ENCODE measurements around the gene KRTAP4-11. TPM values are rescaled to one million over a fixed set of nuclear protein-coding genes. Genes with fewer than 3 reads are reported as not detected.
"Not testable (repeated sequence)": the region's sequence is repeated elsewhere in the genome, so short reads cannot be mapped to it uniquely, and the experiment has no call there.

Gene KRTAP4-11
- total and polyA plus RNA-seq, 4 experiments from 2014 or later, result not detected

DNA sequence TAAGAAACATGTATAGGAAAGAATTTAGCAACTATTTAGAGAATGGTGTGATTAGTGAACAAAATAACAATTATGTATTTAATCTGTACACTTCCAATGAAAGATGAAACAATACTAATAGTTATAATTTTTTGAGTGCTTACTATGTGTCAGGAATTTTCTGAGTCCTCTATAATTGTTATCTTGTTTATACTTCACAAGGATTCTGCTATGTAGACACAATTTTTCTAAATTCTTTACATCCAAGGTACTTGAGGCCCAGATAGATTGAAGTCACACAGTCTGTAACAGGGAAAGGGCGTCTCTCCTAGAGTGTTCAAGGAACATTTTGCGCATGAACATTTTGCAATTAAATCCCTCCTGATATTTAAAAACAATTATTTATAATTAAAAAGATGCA, 6.9 kb upstream of the KRTAP4-11 start:
- intact Hi-C loops (cut with micrococcal nuclease), result loop anchor here (5.0 kb wide), 1 partner anchor 182 kb away; the partner anchor contains the start of gene KRTAP16-1
- no peaks in the 10 kb centered on the region for H3K27me3 Mint-ChIP-seq
- Histone ChIP-seq H3K4me3 (ENCODE audit: low read length in 2 of 2) (no peak overlapping the region), H3K9me3 (ENCODE audit: control insufficient read depth in 1 of 2, low read length in 2 of 2) (no peaks in the 10 kb centered on the region), H3K36me3 (ENCODE audit: insufficient read depth, low read length) (no peaks in the 10 kb centered on the region), H3K27ac (ENCODE audit: low read depth, low read length) (no peak overlapping the region), H3K27me3 (ENCODE audit: insufficient read depth, low read length) (no peaks in the 10 kb centered on the region), H3K4me1 (ENCODE audit: insufficient read depth, low read length) (peaks cover 52% of the 10 kb centered on the region)
- H3K4me3 Mint-ChIP-seq, result peak overlapping the region in 3 of 8 donors; percentile 44 to 87 (median 51)
- H3K27ac Mint-ChIP-seq, result peak overlapping the region in 1 of 7 donors; percentile 93
- H3K36me3 Mint-ChIP-seq, result no peaks in the 10 kb centered on the region
- ChIA-PET CTCF (ENCODE audit: partially characterized antibody) (no interaction called here), POLR2A (ENCODE audit: partially characterized antibody) (interaction anchor here (1.2 kb wide), 1 partner anchor 9 kb away, joined by 3 read pairs; no protein-coding TSS in a partner anchor)
- no peak for DNase-seq
- H3K4me1 Mint-ChIP-seq, result peaks cover 11 to 88% (median 53%) of the 10 kb centered on the region in 4 donors
- peaks cover 0 to 7% (median 4%) of the 10 kb centered on the region in 8 donors for H3K9me3 Mint-ChIP-seq

GRCh38 chr17:41123991-41124371, 5.8 kb upstream of the KRTAP4-11 start, which contains the start of gene KRTAP4-12:
Gene KRTAP4-12, minus strand, starts transcription at chr17:41124182. Its CDS starts 60 bp downstream, at chr17:41124122.
- peaks cover 13 to 82% (median 50%) of the 10 kb centered on the region in 4 donors for H3K4me1 Mint-ChIP-seq
- POLR2A ChIA-PET (ENCODE audit: partially characterized antibody), result interaction anchor here (1.2 kb wide), 1 partner anchor 10 kb away, joined by 3 read pairs; no protein-coding TSS in a partner anchor
- H3K9me3 Mint-ChIP-seq; H3K9me3 ChIP-seq (ENCODE audit: control insufficient read depth in 1 of 2, low read length in 2 of 2); intact Hi-C loops (cut with micrococcal nuclease); H3K36me3 Mint-ChIP-seq; H3K27ac ChIP-seq (ENCODE audit: low read depth, low read length); H3K27me3 ChIP-seq (ENCODE audit: insufficient read depth, low read length); DNase-seq; H3K36me3 ChIP-seq (ENCODE audit: insufficient read depth, low read length); H3K4me3 ChIP-seq (ENCODE audit: low read length in 2 of 2); H3K27me3 Mint-ChIP-seq: not testable (repeated sequence)
- peak within 1 kb of the TSS in 7 of 8 donors; percentile 64 to 87 (median 73) for H3K4me3 Mint-ChIP-seq
- CTCF ChIA-PET (ENCODE audit: partially characterized antibody), result interaction anchor here (0.7 to 1.0 kb wide), 2 partner anchors 163 to 199 kb away, joined by 3 to 6 read pairs; no protein-coding TSS in a partner anchor
- H3K27ac Mint-ChIP-seq, result peak within 1 kb of the TSS in 6 of 7 donors; percentile 2 to 91 (median 74)
- H3K4me1 ChIP-seq (ENCODE audit: insufficient read depth, low read length), result peaks cover 57% of the 10 kb centered on the region

- DNase-seq; H3K9me3 ChIP-seq (ENCODE audit: control insufficient read depth in 1 of 2, low read length in 2 of 2); H3K4me3 ChIP-seq (ENCODE audit: low read length in 2 of 2); H3K27me3 ChIP-seq (ENCODE audit: insufficient read depth, low read length); intact Hi-C loops (cut with micrococcal nuclease); H3K27ac ChIP-seq (ENCODE audit: low read depth, low read length); H3K9me3 Mint-ChIP-seq; H3K36me3 Mint-ChIP-seq; H3K27me3 Mint-ChIP-seq; H3K36me3 ChIP-seq (ENCODE audit: insufficient read depth, low read length): not testable (repeated sequence)
- POLR2A ChIA-PET (ENCODE audit: partially characterized antibody), result interaction anchor here (1.2 to 1.5 kb wide), 2 partner anchors 10 kb away, joined by 3 to 4 read pairs; no protein-coding TSS in a partner anchor
- CTCF ChIA-PET (ENCODE audit: partially characterized antibody), result interaction anchor here (0.7 to 1.0 kb wide), 2 partner anchors 163 to 199 kb away, joined by 3 to 6 read pairs; no protein-coding TSS in a partner anchor
- H3K27ac Mint-ChIP-seq, result peak overlapping the region in 6 of 7 donors; percentile 2 to 91 (median 64)
- peaks cover 13 to 81% (median 48%) of the 10 kb centered on the region in 4 donors for H3K4me1 Mint-ChIP-seq
- peaks cover 57% of the 10 kb centered on the region for H3K4me1 ChIP-seq (ENCODE audit: insufficient read depth, low read length)
- H3K4me3 Mint-ChIP-seq, result peak overlapping the region in 7 of 8 donors; percentile 64 to 87 (median 73)
These were observed 5.3 kb upstream of the KRTAP4-11 start for GRCh38 chr17:41123292-41123990.

- CTCF ChIA-PET (ENCODE audit: partially characterized antibody), result interaction anchor here (1.2 to 1.6 kb wide), 2 partner anchors 201 to 427 kb away, joined by 3 to 9 read pairs; no protein-coding TSS in a partner anchor
- peak overlapping the region in 1 of 7 donors; percentile 12 for H3K27ac Mint-ChIP-seq
- DNase-seq, result no peak
- H3K4me3 Mint-ChIP-seq, result no peak overlapping the region
- H3K4me1 ChIP-seq (ENCODE audit: insufficient read depth, low read length), result peaks cover 54% of the 10 kb centered on the region
- peaks cover 13 to 68% (median 50%) of the 10 kb centered on the region in 4 donors for H3K4me1 Mint-ChIP-seq
- no peaks in the 10 kb centered on the region for H3K36me3 Mint-ChIP-seq
- H3K9me3 Mint-ChIP-seq, result peaks cover 0 to 7% (median under 1%) of the 10 kb centered on the region in 8 donors
- H3K27ac ChIP-seq (ENCODE audit: low read depth, low read length), result no peak overlapping the region
- H3K9me3 ChIP-seq (ENCODE audit: control insufficient read depth in 1 of 2, low read length in 2 of 2), result no peaks in the 10 kb centered on the region
- POLR2A ChIA-PET (ENCODE audit: partially characterized antibody), result interaction anchor here (1.1 to 1.5 kb wide), 3 partner anchors 10 to 187 kb away, joined by 4 to 6 read pairs (median 4); partner anchors contain the start of gene KRTAP16-1
- intact Hi-C loops (cut with micrococcal nuclease), result loop anchor here (2.0 kb wide), 3 partner anchors 201 to 427 kb away; no protein-coding TSS in a partner anchor
- no peaks in the 10 kb centered on the region for H3K36me3 ChIP-seq (ENCODE audit: insufficient read depth, low read length)
- H3K27me3 ChIP-seq (ENCODE audit: insufficient read depth, low read length), result no peaks in the 10 kb centered on the region
- peaks cover 2 to 4% of the 10 kb centered on the region in 2 donors for H3K27me3 Mint-ChIP-seq
- H3K4me3 ChIP-seq (ENCODE audit: low read length in 2 of 2), result no peak overlapping the region
These were observed 3.6 kb upstream of the KRTAP4-11 start for GRCh38 chr17:41121742-41122141.

DNA sequence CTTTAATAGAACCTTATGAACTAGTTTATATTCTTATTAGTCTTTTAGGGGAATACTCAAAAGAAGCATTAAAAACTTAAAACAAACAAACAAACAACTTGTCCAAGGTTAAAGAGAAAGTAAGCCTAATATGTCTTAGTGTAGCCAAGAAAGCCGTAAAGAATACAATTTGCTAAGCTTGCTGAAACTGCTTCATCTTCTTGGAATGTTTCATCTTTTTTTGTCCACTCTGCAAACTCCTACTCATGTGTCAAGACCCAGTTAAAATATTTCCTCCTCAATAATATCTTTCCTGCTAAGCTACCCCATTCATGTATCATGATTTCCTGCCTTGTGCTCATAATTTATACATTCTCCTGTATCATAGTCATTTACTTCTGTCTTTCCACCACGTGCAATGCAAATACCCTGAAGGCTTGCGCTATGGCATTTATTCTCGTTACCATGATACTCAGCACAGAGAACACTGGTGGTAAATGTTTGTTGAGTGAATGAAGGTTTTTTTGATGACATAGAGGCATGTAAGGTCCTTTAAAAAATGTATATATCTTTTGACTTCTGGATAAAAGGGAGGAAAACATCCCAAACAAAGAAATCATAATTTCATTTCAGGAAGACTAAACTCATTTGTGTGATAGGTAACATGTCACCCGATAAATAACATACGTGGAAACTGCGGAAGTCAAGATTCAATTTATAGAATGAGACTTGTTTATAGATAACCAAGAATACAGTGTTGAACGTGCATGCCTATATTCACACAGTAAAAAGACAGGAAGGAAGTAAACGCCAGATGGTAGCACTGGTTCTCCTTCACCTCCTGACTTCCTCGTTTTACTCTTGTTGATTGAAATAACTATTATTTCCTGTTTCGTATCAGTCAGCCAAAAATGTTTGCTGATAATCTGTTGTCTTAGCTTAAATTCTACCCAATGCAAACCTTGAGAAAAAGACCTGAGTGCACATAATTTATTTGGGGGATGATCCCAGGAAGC, 1.8 kb upstream of the KRTAP4-11 start:
- peak overlapping the region in 5 of 7 donors; percentile 4 to 90 (median 81) for H3K27ac Mint-ChIP-seq
- not testable (repeated sequence) for H3K9me3 Mint-ChIP-seq; H3K36me3 Mint-ChIP-seq; H3K9me3 ChIP-seq (ENCODE audit: control insufficient read depth in 1 of 2, low read length in 2 of 2); H3K36me3 ChIP-seq (ENCODE audit: insufficient read depth, low read length); H3K27ac ChIP-seq (ENCODE audit: low read depth, low read length); H3K27me3 Mint-ChIP-seq; H3K4me3 ChIP-seq (ENCODE audit: low read length in 2 of 2); H3K27me3 ChIP-seq (ENCODE audit: insufficient read depth, low read length)
- CTCF ChIA-PET (ENCODE audit: partially characterized antibody), result interaction anchor here (0.7 to 2.3 kb wide), 5 partner anchors 189 to 429 kb away, joined by 3 to 21 read pairs (median 6); partner anchors contain the start of gene KRTAP16-1
- intact Hi-C loops (cut with micrococcal nuclease), result loop anchor here (2.0 kb wide), 3 partner anchors 203 to 429 kb away; no protein-coding TSS in a partner anchor
- H3K4me1 ChIP-seq (ENCODE audit: insufficient read depth, low read length), result peaks cover 37% of the 10 kb centered on the region
- peak overlapping the region in 6 of 8 donors; percentile 41 to 84 (median 73) for H3K4me3 Mint-ChIP-seq
- H3K4me1 Mint-ChIP-seq, result peaks cover 6 to 62% (median 37%) of the 10 kb centered on the region in 4 donors
- peak in 3 of 5 donors; percentile 37 to 42 (median 37) for DNase-seq
- POLR2A ChIA-PET (ENCODE audit: partially characterized antibody), result interaction anchor here (0.8 to 1.9 kb wide), 5 partner anchors 10 to 202 kb away, joined by 3 to 11 read pairs (median 6); partner anchors contain the start of gene KRTAP16-1

DNA sequence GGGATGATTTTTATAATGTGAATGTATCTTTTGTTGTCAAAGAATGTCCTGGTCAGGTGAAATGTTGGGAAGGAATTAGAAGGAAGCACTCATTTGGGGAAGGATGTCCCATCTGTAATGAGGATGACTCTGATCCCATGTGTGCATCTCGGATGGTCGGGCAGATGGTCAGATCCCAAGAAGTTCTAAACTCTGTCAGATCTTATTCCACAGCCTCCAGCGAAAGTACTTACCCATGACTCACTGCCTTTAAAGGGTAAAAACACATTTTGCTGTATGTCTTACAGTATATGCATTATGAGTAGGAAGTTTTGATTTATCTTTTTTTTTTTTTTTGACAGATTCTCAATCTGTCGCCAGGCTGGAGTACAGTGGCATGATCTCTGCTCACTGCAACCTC, 548 bp upstream of the KRTAP4-11 start:
- peaks cover 6 to 49% (median 28%) of the 10 kb centered on the region in 4 donors for H3K4me1 Mint-ChIP-seq
- CTCF ChIA-PET (ENCODE audit: partially characterized antibody), result no interaction called here
- H3K27me3 Mint-ChIP-seq, result peaks cover 4% of the 10 kb centered on the region in 2 donors
- H3K27ac ChIP-seq (ENCODE audit: low read depth, low read length), result no peak overlapping the region
- H3K9me3 ChIP-seq (ENCODE audit: control insufficient read depth in 1 of 2, low read length in 2 of 2), result no peaks in the 10 kb centered on the region
- H3K4me1 ChIP-seq (ENCODE audit: insufficient read depth, low read length), result peaks cover 24% of the 10 kb centered on the region
- POLR2A ChIA-PET (ENCODE audit: partially characterized antibody), result no interaction called here
- H3K27ac Mint-ChIP-seq, result peak overlapping the region in 3 of 7 donors; percentile 19 to 62 (median 55)
- peaks cover 0 to 7% (median 0%) of the 10 kb centered on the region in 8 donors for H3K9me3 Mint-ChIP-seq
- H3K36me3 ChIP-seq (ENCODE audit: insufficient read depth, low read length), result no peaks in the 10 kb centered on the region
- no peaks in the 10 kb centered on the region for H3K27me3 ChIP-seq (ENCODE audit: insufficient read depth, low read length)
- no peak overlapping the region for H3K4me3 ChIP-seq (ENCODE audit: low read length in 2 of 2)
- intact Hi-C loops (cut with micrococcal nuclease), result no loop called here
- no peaks in the 10 kb centered on the region for H3K36me3 Mint-ChIP-seq
- DNase-seq, result no peak
- H3K4me3 Mint-ChIP-seq, result no peak overlapping the region
